ENCODE results near the gene TUBA3D.
"Not testable (repeated sequence)": the region's sequence is repeated elsewhere in the genome, so short reads cannot be mapped to it uniquely, and the experiment has no call there.

Gene TUBA3D

DNA sequence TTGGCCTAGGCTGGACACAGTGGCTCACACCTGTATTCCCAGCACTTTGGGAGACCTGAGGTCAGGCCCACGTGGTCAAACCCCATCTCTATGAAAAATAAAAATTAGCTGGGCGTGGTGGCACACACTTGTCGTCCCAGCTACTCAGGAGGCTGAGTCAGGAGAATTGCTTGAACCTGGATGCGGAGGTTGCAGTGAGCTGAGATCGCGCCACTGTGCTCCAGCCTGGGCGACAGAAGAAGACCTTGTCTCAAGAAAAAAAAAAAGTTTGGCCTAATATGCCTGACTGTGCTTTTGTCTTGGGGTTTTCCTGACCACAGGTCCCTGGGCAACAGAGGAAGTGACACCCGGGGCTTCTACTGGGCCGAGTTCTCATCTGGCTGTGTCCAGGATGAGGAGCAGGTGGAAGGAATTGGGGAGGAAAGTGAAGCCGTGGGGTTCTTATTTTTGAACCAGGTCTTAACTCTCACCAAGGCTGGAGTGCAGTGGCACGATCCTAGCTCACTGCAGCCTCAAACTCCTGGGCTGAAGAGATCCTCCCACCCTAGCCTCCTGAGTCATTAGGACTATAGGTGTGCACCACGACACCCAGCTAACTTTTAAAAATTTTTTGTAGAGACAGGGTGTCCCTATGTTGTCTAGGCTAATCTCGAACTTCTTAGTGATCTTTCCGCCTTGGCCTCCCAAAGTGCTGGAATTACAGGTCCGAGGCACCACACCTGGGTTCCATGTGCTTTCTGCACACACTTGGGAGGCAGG lies 38.7 kb downstream of the TUBA3D start:
- DNase-seq (ENCODE audit: low read depth), result not testable (repeated sequence)

DNA sequence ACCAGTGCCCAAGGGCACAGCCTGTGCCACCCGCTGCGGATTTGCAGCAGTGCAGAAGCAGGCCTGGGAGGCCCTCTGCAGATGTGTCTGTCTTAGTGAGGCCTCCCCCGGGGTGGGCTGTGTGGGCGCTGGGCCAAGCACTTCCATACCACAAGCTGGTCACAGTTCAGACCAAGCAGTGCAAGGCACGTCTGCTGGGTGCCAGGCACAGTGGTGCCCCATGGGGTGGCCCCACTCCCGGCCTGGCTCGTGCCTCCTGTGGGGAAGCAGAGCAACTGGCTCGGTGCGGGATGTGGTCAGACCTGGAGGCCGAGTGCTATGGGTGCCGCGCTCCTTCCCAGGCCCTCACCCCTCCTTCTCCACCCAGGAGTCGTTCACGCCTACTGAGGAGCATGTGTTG lies 39.3 kb downstream of the TUBA3D start:
- DNase-seq (ENCODE audit: low read depth), result not testable (repeated sequence)

DNA sequence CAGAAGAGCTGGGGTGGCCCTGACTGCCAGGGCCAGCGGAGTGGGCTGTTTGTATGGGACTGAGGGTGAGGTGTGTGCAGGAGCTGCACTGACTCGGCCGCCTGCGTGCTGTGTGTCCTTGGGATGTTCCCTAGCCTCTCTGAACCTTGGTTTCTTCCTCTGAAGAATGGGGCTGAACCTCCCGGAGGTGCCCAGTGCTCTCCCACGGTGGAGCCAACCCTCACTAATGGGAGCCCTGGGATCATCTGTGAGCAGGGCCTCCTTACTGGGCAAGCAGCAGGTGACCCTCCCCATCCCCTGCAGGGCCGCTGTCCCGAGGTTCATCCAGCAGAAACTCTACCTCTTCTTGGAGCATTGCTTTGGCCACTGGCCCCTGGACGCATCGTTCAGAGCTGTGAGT lies 40.1 kb downstream of the TUBA3D start:
- DNase-seq (ENCODE audit: low read depth), result no peak

DNA sequence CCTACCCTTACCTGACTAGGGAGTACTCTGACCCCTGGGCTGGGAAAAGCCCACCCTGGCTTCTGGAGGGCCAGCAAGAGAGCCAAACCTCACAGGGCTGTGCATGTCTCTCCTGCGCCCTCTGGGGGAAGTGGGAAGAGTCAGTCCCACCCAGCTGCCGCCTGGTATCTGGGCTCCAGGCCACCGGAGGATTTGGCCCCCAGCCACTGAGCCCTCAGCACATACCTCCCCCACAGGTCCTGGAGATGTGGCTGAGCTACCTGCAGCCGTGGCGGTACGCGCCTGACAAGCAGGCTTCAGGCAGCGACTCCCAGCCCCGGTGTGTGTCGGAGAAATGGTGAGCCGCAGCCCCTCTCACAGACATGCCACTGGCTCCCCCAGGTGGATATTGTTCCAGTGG lies 40.7 kb downstream of the TUBA3D start:
- not testable (repeated sequence) for DNase-seq (ENCODE audit: low read depth)

DNA sequence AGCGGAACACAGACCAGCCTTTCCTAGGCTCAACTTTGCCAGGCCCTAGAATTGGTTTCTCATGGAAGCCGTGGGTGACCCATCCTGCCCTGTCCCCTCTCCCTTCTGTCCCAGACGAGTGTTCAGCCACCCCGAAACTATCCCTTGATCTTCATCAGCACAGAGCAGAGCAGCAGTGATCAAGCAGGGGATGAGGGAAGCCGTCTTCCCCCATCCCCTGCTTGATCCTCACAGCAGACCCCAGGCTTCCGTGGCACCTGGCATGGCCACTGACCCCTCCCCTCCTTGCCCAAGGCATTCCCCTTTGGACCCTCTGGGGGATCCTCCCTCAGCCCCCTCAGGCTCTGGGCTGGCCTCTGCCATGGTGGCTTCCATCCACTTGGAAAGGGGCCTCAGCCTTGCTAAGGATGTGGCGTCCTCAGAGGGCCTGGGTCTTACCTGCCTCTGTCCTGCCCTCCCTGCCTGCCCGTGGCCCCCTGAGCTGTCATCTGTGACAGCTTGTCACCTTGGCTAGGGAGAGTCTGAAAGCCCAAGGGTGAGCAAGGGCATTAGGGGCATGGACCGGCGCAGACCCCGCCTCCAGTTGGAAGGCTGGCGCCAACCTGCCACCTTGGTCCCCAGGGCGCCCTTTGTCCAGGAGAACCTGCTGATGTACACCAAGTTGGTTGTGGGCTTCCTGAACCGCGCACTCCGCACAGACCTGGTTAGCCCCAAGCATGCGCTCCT lies 41.4 kb downstream of the TUBA3D start:
- no peak for DNase-seq (ENCODE audit: low read depth)

DNA sequence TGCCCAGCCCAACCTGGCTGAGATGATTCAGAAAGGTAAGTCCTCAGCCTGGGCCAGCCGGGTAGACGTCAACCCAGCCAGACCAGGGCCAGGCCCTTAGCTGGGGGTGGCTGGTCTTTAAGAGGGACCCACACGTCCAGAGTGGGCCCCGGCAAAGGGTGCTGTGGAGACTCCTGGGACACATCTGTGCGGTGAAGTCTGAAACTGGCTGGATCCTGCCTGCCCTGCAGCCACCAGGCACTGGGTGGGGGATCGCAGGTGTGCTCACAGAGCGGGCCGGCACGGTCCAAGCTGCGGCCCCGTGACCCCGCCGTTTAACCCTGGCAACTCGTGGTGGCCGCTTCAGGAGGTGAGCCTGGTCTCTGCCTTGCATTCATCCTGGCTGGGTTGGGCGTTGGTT lies 41.9 kb downstream of the TUBA3D start:
- not testable (repeated sequence) for DNase-seq (ENCODE audit: low read depth)

DNA sequence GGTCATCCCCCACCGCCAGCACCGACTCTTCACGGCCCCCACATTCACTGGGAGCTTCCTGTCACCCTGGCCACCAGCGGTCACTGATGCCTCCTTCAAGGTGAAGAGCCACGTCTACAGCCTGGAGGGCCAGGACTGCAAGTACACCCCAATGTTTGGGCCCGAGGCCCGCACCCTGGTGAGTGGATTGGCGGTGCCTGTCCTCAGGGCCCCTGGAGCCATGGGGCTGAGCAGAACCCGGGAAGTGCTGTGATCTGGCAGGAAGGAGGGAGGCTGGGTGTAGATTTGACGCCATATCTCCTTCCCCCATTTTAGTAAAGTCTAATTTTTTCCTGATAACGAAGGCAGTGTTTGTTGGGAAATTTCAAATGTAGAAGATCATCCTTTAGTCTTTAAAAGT lies 42.6 kb downstream of the TUBA3D start:
- not testable (repeated sequence) for DNase-seq (ENCODE audit: low read depth)

DNA sequence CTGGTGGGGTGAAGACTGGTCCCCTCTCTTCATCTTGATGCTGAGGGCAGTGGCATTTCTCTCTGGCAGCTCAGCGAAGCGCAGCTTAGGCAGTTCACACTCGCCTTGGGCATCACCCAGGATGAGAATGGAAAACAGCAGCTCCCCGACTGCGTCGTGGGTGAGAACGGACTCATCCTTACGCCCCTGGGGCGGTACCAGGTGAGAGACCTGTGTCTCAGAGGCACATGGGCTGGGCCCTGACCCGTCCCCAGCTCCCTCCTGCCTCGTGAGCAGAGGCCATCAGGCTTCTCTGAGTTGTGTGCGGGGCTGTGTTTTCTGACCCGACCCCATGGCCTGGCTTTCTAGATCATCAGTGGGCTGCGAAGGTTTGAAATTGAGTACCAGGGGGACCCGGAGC lies 43.5 kb downstream of the TUBA3D start:
- DNase-seq (ENCODE audit: low read depth), result no peak

DNA sequence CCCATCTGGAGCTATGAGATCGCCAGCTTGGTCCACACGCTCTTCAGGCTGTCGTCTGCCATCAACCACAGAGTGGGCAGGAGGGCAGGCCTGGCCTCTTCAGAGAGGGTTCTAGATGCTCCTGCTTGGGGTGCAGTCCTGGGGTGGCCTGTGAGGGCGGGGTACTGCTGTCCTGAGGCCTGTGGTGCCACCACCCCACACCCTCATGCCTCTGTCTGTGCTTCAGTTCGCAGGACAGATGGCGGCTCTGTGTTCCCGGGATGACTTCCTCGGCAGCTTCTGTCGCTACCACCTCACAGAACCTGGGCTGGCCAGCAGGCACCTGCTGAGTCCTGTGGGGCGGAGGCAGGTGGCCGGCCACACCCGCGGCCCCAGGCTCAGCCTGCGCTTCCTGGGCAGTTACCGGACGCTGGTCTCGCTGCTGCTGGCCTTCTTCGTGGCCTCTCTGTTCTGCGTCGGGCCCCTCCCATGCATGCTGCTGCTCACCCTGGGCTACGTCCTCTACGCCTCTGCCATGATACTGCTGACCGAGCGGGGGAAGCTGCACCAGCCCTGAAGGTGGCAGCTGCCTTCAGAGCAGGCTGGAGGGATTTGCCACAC lies 44.1 kb downstream of the TUBA3D start:
- not testable (repeated sequence) for DNase-seq (ENCODE audit: low read depth)

DNA sequence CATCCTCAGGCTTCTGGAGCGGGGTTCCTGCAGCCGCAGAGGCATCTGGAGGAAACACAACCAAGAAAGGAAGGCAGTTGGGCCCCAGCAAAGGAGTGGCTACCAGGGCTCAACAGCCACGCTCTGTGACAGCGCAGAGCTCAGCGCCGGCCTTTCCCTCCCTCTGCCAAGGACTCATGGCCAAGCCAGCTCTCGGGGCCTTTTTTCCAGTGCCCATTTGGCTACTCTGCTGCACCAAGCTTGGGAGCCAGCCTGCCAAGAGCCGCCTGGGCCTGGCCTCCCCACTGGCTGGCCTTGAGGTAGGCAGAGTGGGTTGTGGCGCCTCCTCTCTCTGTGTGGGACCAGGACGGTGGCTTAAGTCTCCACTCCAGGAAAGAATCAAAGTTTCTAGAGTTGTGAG lies 44.6 kb downstream of the TUBA3D start:
- no peak for DNase-seq (ENCODE audit: low read depth)

DNA sequence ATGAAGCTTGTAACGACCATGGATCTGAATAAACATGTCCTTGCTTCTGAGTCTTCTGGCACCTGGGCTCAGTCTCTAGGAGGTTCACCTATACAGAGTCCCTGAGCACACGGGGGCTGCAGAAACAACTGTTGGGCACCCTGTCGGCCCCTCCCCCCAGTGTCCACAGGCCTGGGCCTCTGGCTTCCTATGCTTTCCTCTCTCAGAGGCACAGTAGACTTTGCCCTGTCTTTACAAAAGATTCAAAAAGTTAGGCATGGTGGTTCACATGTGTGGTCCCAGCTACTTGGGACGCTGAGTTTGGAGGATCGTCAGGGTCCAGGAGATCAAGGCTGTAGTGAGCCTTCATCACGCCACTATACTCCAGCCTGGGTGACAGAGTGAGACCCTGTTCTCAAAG lies 45.6 kb downstream of the TUBA3D start:
- not testable (repeated sequence) for DNase-seq (ENCODE audit: low read depth)

DNA sequence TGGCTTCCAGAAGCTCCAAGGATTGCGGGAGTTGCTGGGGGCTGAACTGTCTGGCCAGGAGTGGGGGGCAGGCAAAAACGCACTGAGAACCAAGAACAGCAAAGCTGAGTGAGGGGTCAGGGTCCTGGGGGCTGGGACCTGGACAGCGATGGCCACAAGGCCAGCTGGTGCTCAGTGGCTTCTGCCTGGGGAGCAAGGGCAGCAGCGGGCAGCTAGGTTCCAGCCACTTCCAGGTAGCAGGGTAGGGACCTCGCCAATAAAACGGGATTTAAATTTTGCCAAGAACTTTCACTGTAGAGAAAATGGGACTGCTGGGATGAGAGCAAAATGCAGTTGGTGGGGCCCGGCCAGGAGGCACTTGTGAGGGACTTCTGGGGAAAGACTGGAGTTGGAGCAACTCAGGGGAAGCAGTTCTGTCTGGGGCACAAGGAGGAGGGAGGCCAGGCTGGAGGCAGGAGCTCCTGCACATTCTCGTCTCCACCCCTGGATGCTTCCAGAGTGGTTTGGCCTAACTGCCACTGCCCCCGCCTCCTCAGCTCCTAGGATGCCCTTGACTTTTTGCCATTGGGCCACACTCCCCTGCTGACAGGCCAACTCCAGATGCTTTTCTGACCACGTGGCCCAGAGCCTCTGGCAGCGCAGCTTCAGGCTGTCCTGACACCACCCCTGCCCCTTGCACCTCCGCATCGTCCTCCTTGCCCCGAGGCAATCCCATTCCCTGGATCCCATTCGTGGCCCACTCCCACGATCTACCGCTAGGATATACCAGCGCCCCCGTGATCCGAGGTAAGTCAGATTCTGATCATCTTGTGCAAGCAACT lies 46.3 kb downstream of the TUBA3D start:
- no peak for DNase-seq (ENCODE audit: low read depth)

DNA sequence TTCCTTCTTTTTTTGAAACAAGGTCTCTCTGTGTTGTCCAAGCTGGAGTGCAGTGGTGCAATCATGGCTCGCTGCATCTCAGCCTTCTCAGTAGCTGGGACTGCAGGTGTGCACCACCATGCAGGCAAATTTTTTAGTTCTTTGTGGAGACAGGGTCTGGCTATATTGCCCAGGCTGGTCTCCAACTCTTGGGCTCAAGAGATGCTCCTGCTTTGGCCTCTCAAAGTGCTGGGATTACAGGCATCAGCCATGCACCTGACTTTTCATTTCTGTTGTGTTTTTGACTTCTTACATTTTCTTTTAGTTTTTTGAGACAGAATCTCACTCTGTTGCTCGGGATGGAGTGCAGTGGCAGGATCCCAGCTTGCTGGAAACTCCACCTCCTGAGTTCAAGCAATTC lies 49.3 kb downstream of the TUBA3D start:
- not testable (repeated sequence) for DNase-seq (ENCODE audit: low read depth)

DNA sequence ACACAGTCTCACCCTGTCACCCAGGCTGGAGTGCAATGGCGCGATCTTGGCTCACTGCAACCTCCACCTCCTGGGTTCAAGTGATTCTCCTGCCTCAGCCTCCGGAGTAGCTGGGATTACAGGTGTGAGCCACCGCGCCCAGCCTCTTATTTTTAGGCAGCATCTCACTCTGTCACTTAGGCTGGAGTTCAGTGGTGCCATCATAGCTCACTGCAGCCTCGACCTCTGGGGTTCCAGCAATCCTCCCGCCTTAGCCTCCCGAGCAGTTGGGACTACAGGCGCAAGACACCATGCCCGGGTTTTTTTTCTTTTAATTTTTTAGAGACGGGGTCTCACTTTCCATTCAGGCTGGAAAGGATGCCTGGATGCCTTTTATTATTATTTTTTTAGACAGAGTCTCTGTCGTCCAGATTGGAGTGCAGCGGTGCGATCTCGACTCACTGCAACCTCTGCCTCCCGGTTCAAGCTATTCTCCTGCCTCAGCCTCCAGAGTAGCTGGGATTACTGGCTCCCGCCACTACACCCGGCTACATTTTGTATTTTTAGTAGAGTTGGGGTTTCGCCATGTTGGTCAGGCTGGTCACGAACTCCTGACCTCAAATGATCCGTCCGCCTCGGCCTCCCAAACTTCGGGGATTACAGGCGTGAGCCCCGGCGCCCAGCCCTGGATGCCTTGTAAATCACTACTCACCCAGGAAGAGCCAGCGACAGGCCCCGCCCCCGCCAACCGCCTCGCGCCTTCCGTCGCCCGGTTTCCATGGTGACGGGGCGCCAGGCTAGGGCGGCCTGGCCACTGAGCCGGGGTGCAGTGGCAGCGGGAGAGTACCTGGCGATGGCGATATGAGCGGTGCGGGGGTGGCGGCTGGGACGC lies 51.4 kb downstream of the TUBA3D start, which contains the start of gene CCDC74A:
Gene CCDC74A (plus strand): TSS at position 758 of the 871 bp plus-strand sequence. CDS start 83 bp downstream, at position 841.
- peak; percentile 72 for DNase-seq (ENCODE audit: low read depth)

DNA sequence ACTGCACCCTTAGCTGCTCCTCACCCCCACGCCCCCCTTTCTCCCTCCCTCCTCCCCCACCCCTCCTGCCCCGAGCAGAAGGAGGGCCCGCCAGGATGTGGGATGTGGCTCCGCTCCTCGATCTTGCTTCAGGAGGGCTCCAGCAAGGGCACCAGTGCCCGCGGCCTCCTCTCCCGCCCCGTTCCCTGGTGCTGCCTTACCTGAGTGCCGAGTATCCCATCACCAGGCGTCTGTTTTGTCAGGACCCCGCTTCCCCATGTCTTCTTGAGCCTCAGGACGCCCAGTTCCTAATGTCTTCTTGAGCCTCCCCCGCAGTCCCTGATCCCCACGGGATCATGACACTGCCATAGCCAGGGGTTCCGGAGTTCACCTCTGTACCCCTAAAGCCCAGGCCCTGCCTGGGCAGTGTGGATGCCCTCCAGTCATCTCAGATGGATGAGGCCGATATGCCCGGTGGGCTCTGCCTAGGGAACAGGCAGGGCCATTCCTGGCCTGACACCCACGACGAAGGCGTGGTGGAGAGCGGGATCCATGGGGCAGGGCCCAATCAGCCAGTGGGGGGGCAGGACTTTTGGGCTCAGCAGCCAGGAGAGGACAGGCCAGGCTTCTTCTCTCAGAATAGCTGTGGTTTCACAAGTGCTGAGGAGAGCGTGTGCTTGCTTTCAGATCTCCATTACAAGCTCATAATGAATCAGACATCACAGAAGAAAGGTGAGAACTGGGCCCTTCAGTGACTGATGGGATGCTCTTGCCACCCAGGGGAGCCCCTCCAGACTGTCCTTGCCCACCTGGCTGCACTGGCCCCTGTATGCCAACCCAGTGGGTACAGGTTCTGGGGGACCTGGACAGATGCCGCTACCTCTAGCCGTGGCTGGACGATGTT lies 53.3 kb downstream of the TUBA3D start:
- not testable (repeated sequence) for DNase-seq (ENCODE audit: low read depth)

DNA sequence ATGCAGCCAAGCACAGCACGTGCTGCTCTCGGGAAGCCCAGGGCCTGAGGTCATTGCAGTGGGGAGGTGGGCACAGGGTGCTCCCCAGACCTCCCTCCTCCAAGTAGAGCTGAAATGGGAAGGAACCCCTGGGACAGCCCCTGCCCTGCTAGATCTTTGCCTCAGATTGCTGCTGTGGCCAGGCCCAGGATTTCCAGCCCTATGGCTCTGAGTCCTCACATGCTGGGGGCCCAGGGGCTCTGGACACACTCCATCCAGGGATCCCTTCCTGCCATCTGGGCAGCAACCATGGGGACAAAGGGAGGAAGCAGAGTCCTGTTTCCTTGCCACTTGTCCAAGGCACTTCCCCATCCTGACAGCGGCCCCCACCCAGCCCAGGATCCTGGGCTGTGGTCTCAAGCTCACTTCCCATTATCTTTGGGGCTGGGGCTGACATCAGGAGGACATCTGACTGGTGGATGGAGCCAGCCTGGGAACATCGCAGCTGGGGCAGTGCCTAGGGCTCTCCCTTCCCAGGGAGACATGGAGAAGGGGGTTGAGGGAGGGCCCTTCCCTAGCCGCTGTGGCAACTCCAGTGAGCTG lies 54.0 kb downstream of the TUBA3D start:
- DNase-seq (ENCODE audit: low read depth), result not testable (repeated sequence)

DNA sequence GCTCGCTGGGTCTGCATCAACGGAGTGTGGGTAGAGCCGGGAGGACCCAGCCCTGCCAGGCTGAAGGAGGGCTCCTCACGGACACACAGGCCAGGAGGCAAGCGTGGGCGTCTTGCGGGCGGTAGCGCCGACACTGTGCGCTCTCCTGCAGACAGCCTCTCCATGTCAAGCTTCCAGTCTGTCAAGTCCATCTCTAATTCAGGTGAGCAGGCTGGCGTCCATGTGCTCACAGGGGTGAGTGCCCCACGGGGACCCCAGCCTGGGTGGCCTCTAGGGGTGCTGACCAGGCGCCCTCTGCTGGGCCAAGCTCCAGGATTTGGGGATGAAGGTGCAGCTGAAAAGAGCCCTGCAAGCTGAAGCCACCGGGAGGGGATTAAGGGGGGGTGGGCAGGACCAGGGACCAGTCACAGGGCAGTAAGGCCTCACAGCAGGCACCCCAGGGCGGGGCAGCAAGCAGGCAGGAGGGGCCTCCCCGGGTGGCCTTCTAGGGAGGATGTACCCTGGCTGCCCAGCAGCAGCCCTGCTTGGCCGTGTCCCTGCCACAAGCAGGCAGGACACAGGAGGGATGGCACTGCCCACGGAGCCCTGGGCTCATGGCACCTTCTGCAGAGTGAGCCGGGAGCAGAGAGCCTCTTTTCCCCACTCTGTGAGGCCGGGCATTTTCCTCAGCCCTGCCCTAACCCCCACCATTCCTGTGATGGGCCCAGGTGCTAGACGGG lies 54.9 kb downstream of the TUBA3D start:
- not testable (repeated sequence) for DNase-seq (ENCODE audit: low read depth)

DNA sequence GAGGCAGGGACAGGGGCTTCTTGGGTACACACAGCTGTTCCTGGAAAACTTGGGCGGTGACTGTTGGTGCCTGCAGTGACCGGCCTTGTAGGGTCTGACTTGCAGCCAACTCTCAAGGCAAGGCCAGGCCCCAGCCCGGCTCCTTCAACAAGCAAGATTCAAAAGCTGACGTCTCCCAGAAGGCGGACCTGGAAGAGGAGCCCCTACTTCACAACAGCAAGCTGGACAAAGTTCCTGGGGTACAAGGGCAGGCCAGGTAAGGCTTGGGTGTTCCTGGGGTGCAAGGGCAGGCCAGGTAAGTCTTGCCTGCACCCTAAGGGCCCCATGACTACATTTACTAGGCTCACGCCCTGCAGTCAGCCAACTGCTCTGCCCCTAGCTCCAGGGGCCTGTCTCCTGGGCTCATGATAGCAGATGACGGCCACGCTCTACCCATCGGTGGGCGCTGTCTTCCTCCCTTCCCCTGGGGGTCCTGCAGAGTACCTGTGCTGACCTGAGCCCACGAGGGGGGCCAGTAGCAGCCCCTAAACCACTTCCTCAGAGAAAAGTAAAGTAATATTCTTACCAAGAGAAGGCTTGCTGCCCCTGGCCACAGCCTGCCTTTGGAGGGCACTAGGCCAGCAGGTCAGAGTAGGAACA lies 55.7 kb downstream of the TUBA3D start:
- not testable (repeated sequence) for DNase-seq (ENCODE audit: low read depth)

Data from activated T-cell treated with anti-CD3 and anti-CD28 coated beads for 1 hour (primary cell).